Tibial nerve (tissue), 4 donors: ENCODE data around the gene CHIC2.

Source experiments
- EP300 ChIP-seq, 2 donors: sonication (generic); formaldehyde crosslinking; IDR thresholded peaks; one replicate each; pipeline ENCODE4 v1.6.1; 2017; ENCODE audit warnings: antibody characterized with exemption in 2 of 2, mild to moderate bottlenecking in 1 of 2
- POLR2A ChIP-seq, 2 donors: fragments of 450-650 bp; IDR thresholded peaks; one replicate each; pipeline ENCODE4 v1.6.1; 2017; ENCODE audit warnings: antibody characterized with exemption in 2 of 2, mild to moderate bottlenecking in 2 of 2, moderate library complexity in 2 of 2
- TF ChIP-seq, protein P1 (sequence below), 5 experiments: fragments of 200-600 bp in 3 of 5; fragments of 450-650 bp in 2 of 5; sonication (generic) in 3 of 5; IDR thresholded peaks; one replicate each; pipeline ENCODE4 v1.5.1; 2016 to 2019; ENCODE audit warnings: antibody characterized with exemption in 5 of 5, mild to moderate bottlenecking in 3 of 5, moderate library complexity in 2 of 5

DNA sequence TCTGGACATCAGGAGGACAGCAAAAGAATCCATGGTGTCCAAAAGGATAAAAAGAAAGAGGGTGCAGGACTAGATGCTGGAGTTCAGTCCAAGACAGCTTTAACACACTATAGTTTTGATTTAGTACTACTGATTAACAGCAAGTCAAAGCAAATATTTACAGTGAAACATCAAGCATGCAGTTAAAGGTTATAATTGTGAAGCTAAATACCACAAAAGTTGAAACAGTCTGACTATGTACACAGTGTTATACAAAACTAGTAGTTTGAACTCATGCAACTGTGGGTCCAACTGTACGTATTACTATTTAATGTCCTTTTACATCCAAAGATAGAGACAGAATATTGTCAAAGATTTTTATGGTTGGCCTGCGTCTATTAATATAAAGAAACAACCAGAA lies 57.6 kb downstream of the CHIC2 start:
- TF ChIP-seq, protein P1, sequence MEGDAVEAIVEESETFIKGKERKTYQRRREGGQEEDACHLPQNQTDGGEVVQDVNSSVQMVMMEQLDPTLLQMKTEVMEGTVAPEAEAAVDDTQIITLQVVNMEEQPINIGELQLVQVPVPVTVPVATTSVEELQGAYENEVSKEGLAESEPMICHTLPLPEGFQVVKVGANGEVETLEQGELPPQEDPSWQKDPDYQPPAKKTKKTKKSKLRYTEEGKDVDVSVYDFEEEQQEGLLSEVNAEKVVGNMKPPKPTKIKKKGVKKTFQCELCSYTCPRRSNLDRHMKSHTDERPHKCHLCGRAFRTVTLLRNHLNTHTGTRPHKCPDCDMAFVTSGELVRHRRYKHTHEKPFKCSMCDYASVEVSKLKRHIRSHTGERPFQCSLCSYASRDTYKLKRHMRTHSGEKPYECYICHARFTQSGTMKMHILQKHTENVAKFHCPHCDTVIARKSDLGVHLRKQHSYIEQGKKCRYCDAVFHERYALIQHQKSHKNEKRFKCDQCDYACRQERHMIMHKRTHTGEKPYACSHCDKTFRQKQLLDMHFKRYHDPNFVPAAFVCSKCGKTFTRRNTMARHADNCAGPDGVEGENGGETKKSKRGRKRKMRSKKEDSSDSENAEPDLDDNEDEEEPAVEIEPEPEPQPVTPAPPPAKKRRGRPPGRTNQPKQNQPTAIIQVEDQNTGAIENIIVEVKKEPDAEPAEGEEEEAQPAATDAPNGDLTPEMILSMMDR (IDR thresholded peaks at IDR 0.05): no peak
- no peak for TF ChIP-seq EP300 (IDR thresholded peaks at IDR 0.05)
- TF ChIP-seq POLR2A (IDR thresholded peaks at IDR 0.05): no peak
